Suppressor macrophage treated with lipopolysaccharide for 4 hours (primary cell): ENCODE results near the gene HSF2BP.
"Not testable (repeated sequence)": the region's sequence is repeated elsewhere in the genome, so short reads cannot be mapped to it uniquely, and the experiment has no call there.

ENCODE experiments used
- DNase-seq: peaks from one replicate; pipeline ENCODE4 v3.0.0-alpha.2; 2020

The HSF2BP gene

DNA sequence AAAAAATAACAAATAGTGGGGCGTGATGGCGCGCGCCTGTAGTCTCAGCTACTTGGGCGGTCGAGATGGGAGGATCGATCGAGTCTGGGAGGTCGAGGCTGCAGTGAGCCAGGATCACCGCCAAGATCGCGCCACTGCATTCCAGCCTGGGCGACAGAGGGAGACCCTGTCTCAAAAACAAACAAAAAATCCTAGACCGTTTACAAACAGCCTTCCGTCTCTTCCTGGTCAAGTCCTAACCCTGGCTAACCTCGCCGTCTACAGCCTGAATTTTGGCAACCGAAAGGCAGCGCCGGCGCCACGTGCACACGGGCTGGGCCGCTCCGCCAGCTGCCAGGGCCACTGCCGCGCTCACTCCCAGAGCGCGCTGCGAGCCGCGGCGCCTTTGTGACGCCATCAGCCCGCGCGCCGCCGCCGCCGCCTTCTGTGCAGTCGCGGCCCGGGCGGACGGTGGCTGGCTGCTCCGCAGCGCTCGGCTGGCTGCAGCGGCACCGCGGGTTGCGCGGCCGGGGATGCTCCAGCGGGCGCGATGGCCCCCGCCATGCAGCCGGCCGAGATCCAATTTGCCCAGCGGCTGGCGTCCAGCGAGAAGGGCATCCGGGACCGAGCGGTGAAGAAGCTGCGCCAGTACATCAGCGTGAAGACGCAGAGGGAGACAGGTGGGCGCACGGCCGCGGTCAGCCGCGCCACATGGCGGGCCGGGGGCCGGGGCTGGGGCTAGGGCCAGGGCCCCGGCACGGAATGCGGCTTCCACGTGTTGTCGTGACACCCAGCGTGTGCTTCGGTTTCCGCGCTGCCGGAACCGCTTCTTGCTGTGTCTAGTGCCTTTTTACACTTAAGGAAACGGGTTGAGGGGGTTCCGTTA is at the start of gene HSF2BP, which contains the start of gene RRP1B:
Gene HSF2BP (minus strand): TSS at position 353 of the 865 bp plus-strand sequence. CDS start 1,392 bp downstream, outside the sequence.
Gene RRP1B (plus strand): TSS at position 425 of the 865 bp plus-strand sequence. CDS start 105 bp downstream, at position 530.
- peak; percentile 91 for DNase-seq

DNA sequence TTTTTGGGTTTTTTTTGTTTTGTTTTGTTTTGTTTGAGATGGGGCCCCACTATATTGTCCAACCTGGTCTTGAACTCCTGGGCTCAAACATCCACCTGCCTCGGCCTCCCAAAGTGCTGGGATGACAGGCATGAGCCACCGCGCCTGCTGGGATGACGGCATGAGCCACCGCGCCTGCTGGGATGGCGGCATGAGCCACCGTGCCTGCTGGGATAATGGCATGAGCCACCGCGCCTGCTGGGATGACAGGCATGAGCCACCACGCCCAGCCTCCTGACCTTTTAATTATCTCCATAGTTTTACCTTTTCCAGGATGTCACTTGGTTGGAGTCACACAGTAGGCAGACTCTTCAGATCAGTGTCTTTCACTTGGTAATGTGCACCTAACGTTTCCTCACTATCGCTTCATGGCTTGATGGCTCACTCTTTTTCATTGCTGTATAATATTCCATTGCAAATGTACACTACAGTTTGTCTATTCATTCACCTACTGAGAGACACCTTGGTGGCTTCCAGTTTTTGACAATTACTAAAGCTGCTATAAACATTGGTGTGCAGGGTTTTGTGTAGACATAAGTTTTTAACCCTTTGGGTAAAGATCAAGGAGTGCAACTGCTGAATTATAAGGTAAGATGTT is 49.6 kb upstream of the HSF2BP start:
- DNase-seq: no peak

DNA sequence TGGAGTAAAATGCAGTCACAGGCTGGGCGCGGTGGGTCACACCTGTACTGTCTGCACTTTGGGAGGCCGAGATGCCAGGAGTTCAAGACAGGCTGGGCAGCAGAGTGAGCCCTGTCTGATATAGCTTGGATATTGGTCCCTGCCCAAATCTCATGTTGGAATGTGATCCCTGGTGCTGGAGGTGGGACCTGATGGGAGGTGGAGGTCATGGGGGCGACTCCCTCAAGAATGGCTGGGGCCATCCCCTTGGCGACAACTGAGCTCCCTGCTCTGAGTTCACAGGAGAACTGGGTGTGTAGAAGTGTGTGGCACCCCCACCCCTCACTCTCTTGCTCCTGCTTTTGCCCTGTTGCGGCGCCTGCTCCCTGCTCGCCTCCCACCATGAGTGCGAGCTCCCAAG is 48.2 kb upstream of the HSF2BP start:
- no peak for DNase-seq

DNA sequence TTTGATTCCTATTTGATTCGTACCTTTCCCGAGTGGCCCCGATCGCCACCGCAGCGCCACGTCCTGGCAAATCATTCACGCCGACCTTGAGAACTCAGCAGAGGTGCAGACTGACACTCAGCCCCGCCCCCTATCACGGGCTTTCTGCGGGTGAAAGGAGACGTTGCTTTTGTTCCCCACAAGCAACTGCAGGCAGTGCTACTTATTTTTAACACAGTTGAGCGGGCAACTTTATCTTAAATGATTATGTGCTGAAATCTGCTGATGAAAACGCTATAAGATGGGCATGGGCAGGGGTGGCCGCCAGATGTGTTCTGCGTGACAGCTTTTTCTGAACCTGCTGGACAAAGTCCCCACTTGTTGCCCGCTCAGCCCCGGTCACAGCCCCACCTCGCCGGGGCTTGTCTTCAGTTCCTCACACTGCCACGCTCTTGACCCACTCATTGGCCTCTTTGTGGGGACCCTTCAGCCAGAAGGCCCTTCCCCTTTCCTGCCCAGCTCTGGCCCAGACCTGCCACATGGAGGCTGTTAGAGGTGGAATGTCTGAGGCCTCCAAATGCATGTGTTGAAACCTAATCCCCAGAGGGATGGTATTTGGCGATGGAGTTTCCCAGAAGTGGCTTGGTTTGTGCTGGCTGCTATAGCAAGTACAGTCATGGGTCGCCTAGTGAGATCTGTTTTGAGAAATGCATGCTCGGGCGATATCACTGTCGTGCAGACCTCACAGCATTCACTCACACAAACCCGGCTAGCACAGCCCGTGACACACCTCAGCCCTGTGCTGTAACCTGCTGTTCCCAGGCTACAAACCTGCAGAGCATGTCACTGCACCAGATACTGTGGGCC is 44.0 kb upstream of the HSF2BP start:
- no peak for DNase-seq

DNA sequence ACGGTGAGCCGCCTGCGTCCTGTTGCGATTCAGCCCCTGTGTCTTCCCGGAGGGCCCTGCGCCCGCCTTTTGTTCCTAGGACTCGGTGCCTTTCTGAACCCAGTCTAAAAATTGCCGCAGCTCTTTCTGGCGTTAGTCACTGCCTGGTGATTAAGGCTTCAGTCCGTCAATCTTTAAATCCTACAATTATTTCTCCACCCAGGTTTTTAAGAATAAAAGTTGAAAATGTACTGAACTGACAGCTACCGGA is 43.4 kb upstream of the HSF2BP start:
- no peak for DNase-seq

DNA sequence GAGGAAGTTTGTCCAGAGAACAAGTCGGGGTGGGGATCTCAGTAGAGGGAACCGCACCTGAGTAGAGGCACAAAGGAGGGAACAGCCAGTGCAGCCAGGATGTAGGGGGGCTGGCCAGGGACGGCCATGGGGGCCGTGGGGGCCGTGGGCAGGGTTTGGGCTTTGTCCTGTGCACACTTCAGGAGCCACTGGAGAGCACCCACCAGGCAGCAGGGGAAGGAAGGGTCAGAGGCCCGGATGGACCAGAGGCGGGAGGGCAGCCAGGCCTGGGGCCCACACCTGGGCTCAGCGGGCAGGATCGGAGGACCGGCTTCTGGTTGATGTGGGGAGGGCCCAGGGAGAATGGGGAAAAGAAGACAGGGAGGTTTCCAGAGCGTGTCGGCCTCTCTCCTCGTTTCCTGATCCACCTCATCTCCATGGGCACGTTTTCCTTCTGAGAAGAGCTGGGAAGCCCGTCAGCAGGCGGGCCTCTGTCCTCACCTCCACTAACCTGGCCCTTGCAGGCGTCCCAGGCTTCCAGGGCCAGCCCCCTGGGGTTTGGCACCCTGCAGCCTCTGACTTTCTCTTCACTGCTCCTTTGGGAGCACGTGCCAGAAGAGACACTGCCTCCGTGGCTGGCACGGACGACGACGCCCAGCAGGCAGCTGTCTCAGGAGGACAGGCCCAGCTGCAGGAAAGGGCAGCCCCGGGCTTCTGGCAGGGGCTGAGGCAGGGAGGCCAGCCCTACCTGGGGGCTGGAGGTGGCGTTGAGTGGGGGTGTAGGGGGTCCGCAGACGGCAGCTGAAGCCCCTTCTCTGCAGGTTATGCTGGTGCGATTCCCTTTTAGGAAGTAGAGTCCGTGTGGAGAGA is 42.9 kb upstream of the HSF2BP start:
- no peak for DNase-seq

DNA sequence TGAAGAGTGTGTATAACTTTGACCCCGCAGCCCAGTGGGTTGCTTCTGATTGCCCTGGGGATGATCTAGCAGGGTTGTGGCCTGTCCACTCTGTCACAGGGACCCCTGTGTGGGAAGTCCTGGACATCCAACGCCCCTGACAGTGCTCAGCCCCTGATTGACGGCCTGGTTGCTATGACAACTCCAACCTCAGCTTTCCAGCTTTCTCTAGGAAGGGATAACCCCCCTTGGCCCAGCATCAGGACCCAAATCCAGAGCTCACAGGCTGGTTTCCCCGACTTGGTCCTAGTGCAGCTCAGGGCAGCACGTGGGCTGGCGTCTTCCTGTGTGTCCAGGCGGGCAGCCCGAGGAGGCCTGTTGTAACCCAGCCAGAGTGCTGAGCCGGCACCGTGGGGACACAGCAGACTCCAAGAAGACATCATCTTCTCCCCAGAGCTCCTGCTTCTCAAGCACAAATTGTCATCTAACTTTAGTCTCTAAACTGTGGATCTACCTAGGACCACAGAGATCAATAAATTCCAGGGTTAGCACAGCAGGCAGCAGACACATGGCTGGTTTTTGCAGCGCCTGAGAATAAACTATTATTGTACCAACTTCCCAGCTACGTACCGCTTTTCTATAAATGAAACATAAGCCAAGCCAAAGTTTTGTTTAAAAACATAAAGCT is 40.8 kb upstream of the HSF2BP start:
- DNase-seq: no peak

DNA sequence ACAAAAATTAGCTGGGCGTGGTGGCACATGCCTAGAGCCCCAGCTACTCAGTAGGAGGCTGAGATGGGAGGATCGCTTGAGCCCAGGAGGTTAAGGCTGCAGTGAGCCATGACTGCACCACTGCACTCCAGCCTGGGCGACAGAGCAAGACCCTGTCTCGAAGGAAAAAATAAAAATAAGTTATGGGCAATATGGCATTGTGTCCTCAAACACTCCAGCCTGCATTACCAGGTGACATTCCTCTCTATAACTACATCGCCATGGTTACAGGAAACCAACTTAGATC is 40.1 kb upstream of the HSF2BP start:
- DNase-seq: not testable (repeated sequence)

DNA sequence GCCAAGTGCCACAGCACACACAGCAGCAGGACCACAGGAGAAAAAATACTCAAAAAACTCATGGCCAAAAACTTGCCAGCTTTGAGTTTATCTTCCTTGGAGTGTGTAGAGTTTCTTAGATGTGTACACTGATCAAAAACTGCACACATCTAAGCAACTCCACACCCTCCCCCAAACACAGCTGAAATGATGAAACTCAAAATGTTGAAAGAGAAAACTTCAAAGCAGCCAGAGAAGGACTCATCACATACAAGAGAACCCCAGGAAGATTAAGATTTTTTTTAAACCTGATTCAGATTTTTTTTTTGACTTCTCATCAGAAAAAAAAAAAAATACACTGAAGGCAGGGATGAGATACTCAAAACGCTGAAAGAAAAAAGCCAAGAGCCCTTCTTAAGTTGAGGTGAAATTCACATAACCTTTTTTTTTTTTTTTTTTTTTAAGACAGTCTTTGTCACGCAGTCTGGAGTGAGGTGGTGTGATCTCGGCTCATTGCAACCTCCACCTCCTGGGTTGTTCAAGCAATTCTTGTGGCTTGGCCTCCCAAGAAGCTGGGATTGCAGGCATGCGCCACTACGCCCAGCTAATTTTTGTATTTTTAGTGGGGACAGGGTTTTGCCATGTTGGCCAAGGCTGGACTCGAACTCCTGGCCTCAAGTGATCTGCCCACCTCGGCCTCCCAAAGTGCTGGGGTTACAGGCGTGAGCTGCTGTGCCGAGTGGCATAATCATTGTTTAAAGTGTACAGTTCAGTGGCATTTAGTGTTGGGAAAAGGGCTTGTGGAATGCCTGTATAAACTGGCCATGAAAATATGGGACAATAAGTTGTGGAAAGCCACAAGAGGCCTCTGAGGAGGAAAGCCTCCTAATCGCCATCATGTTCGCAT is 38.7 kb upstream of the HSF2BP start:
- DNase-seq: no peak

DNA sequence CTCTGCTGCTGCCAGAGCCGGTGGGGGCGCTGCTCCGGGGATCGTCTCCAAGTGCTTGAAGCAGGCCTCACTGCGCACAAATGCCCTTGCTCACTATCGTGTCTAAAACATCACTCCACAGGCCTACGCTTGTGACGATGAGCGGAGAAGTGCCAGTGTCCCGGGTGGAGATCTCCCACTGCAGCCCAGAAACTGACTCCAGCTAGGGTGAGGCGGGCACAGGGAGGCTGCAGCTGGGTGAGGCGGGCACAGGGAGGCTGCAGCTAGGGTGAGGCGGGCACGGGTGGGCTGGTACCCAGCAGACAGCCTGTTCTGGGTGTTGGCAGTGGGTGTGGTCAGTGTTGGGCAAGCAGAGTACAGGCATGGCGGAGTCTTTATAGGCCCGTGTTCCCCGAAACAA is 36.9 kb upstream of the HSF2BP start:
- no peak for DNase-seq

DNA sequence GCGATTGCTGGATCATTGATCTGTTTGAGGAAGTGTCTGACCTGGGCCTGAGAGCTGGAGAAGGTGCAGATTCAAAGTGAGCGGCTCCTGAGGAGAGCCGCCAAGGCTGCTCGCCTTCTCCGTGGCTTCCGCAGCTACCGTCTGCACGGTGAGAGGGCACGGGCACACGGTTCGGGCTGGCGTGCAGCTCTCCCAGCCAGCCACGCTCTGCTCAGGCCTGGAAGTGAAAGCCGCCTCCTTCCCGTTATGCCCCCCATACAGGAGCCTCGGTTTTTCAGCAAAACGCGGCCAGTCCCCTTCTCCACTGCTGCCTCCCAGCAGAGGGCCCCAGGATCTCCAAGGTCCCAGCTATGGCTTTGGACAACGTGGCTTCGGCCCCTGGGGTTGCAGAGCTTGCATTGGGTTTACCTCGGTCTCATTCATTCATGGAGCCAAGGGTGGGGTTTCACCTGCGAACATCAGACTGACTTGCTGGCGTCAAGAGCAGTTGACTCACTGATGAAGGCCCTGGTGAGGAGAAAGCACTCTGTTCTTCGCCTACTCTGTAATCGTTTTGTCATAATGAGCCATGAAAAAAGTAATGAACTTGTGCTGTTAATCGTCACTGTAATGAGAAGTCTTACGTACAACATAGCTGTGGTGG is 35.3 kb upstream of the HSF2BP start:
- no peak for DNase-seq

DNA sequence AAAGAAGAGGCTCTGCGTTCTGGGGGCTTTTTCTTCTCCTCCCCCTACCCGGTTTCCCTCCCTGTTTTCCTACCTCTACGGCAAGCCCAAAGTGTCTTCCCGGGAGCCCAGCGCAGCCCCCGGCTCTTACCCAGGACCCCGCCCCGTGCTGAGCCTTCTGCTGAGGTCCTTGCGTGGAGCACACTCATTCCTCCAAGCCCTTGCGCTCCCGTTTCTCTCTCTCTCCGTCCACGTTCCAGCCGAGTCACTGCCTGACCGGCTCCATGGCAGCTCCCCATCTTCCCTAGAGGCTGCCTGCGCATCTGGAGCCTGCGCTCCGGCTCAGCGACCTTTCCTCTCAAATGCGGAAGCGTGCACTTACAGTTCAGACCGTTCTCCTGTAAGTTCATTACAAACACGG is 34.7 kb upstream of the HSF2BP start:
- DNase-seq: no peak

DNA sequence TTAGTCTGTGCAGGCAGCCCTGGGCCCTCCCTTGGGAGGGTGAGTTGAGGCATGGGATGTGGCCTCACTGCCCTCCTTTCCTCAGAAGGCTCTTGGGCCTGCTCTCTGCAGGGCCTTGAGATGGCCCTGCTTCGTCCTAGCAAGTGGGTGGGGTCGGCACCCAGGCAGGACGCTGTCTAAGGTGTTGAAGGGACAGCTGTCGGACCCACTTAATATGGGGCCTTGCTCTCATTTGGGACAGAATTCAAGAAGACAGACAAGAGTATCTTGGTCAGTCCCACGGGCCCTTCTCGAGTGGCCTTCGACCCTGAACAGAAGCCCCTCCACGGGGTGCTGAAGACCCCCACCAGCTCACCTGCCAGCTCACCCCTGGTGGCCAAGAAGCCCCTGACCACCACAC is 33.7 kb upstream of the HSF2BP start:
- no peak for DNase-seq

DNA sequence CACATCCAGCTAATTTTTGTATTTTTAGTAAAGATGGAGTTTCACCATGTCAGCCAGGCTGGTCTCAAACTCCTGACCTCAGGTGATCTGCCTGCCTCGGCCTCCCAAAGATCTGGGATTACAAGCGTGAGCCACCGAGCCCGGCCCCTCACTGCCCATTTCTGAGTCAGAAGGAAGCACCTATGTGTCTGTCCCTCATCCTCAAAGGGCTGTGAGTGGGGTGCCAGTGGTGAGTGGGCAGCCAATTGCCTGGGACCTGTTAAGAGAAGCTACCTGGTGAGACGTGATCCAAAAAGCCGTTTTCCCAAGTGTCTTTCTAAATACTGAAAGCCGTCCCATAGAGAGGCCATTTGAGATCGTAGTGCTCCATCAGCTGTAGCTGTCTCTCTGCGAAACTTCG is 32.5 kb upstream of the HSF2BP start:
- no peak for DNase-seq

DNA sequence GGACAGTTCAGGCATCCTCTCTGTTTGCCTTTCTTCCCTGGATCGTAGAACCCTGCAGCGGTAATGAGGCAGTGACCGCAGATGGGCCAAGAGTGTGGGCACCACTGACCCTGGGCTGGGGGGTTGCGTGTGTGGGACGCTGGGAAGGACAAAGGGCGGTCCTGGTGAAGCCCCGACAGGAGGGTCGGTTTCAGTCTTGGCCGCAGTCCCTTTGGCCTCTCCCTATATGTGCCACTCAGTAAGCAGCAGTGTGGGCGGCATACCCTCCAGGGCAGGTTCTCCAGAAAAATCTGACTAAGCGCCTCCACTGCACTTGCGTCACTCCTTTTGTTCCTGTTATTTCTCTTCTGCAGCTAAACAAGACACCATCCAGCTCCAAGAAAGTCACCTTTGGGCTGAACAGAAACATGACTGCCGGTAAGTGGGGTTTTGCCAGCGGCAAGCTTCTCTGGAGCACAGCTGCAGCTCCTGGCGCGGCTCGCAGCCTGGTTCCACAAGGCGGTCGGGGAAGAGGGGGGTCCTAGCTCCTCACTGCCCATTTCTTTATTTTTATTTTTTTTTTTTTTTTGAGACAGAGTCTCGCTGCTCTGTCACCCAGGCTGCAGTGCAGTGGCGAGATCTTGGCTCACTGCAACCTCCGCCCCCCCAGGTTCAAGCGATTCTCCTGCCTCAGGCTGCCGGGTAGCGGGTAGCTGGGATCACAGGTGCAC is 32.0 kb upstream of the HSF2BP start:
- DNase-seq: no peak

DNA sequence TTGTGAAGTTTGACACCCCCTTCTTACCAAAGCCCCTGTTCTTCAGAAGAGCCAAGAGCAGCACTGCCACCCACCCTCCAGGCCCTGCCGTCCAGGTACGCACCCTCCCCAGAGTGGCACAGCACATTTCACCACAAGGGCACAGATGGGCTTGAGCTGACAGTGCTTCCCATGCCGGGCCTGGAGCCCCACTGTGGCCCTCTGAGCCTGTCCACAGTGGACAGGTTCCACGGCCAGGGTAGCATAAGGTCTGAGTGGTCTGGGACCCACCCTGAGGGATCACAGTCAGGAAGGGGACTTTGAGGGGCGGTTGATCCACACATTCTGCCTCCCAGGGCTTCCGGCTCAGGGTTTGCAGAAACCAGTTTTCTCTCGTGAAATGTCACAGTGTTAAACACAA is 31.1 kb upstream of the HSF2BP start:
- no peak for DNase-seq

DNA sequence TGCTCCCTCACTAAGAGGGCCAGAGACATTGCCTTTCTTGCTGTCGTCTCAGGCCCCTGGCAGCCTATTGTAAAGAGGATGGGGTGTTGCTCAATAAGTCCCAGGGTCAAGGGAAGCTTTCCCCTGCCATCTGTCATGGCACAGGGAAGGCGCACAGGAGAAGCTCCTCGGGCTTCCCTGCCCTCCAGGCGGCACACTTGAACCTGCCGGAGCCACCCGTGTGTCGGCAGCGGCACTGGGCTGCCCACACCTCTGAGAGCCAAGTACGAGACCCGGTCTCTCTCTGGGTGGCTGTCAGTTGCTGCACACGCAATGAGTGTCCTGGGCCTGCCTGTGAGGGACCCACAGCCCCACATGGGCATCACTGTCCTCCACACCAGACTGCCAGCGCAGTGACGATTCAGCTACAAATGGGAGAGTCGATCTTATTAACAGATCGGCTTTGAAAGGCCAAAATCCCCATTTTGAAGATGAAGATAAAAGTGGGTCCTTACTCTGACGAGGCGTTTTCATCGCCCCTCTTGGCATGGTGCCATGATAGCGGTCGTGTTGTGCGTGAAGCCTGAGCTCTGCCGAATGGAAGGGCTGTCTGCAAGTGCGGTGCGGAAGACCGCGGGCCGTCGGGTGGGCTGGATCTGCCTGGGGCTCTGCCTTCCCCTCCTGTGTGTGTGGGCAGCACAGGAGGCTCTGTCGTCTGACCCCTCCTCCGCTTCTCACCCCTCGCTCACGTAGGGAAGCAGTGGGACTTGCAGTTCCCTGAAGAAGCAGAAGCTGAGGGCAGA is 30.5 kb upstream of the HSF2BP start:
- DNase-seq: no peak

DNA sequence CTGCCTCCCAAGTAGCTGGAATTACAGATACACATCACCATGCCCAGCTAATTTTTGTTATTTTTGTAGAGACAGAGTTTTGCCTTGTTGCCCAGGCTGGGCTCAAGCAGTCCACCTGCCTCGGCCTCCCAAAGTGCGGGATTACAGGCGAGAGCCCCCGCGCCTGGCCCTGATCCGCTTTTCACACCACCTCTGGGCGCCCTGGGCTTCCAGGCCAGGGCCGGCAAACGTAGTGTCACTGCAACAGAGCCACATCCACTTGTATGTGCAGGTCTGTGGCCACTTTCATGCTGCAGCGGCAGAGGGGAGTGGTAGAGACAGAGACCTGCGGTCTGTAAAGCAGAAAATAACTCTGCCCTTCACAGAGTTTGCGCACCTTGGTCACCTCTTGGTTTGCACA is 29.6 kb upstream of the HSF2BP start:
- DNase-seq: no peak
